ENCODE measurements around the gene GPR21.

The GPR21 gene

GRCh38 chr9:123065196-123065595 lies 31.7 kb downstream of the GPR21 start:
- no peak for DNase-seq

DNA sequence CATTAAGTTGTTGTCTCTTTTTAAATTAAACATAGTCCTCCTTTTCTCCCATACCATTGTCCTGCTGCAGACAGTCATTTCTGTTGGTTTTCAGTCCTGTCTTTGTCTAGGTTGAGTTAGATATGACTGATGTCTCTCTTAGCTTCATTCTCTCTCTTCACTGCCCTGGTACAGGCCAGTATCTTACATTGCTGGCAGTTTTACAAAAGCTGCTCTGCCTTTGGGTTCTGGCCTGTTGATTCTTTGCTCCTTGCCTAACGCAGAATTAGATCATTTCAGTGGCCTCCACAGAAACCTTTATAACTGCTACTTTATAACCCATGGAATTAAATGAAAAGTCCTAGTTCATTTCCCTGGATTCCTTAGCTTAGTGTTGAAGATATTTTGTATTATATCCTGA lies 33.7 kb downstream of the GPR21 start:
- DNase-seq = no peak

- DNase-seq = no peak
Measured at GRCh38 chr9:123069010-123069481, 35.6 kb downstream of the GPR21 start.

GRCh38 chr9:123070198-123070597 lies 36.7 kb downstream of the GPR21 start:
- DNase-seq = no peak

- DNase-seq = no peak
Measured at GRCh38 chr9:123072407-123072995, 39.0 kb downstream of the GPR21 start.

DNA sequence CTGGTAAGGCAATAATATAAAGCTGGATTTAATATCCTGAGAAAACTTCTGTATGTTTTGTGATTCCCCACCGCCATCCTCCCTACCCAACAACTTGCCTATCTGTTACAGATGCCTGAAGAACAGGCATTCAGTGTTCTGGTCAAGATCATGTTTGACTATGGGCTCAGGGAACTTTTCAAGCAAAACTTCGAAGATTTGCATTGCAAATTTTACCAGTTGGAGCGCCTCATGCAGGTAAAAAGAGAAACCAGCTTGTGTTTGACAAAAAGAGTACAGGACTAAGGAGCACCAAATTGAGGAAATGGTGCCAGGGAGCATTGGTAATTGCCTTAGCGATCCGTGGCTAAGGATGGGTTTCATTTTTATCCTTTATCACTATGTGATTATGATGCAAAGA lies 40.0 kb downstream of the GPR21 start:
- no peak for DNase-seq

GRCh38 chr9:123073991-123074422 lies 40.5 kb downstream of the GPR21 start:
- DNase-seq = no peak

- DNase-seq = no peak
Measured at GRCh38 chr9:123074628-123075027, 41.2 kb downstream of the GPR21 start.

DNA sequence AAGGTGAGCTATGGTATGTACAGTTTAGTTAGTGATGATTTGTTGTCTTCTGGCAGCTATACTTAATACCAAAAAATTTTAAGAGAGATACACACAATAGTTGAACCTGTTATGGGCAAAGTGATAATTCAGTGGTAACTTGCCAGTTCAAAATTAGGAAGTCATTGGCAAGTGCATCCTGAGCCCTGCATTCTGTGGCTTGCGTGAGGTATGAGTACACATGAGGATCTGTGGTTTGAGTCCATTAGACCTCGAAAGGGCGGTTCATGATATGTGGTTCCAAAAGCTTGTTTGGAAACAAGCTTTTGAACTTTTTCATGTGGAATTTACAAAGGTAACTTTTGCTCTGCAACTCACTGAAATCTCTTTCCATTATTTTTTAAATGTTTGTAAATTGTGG lies 47.0 kb downstream of the GPR21 start:
- no peak for DNase-seq

GRCh38 chr9:123081824-123082223 lies 48.4 kb downstream of the GPR21 start:
- DNase-seq = no peak

- DNase-seq = no peak
Measured at GRCh38 chr9:123083680-123084079, 50.2 kb downstream of the GPR21 start.

DNA sequence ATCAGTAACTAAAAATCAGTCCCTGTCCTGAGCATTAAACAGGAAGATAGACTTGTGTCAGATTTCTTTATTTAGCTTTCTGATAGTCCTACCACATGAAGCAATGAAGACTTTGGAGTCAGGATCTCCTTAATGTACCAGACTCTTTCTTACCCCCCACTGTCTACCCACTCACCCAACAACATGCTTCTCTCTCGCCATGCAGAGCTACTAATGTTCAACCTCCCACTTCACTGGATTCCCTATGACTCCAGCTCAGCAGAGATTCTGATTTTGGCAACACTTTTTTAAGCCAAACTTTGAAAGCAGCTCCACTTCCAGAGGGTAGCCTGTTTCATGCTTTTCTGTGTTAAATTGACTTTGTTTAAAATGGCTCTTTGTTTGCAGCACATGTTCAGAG lies 50.8 kb downstream of the GPR21 start:
- no peak for DNase-seq

Data from GF-D8 (cell line).